MCF 10A (cell line): ENCODE results near the gene KDM4C. TPM values are rescaled to one million over a fixed set of nuclear protein-coding genes. Genes with fewer than 3 reads are reported as not detected.

Experiments
- BruUV-seq: library from RNA; stranded (reverse); fragments of 400-500 nt; replicated peaks from 2 replicates; lab custom pipeline; 2021; lab: Mats Ljungman, UMichigan
- CTCF ChIA-PET: fragments of 300-600 bp; sonication (Branson Sonifier 250); formaldehyde crosslinking; extraction: SDS; loops from one replicate; lab custom pipeline; 2021; ENCODE audit warnings: antibody characterized with exemption, inconsistent platforms; lab: Yijun Ruan, JAX
- POLR2A ChIA-PET: fragments of 300-600, 350-650 bp; sonication (Branson Sonifier 250); formaldehyde crosslinking; extraction: SDS; loops from one replicate; lab custom pipeline; 2020; ENCODE audit warnings: antibody characterized with exemption, inconsistent platforms; lab: Yijun Ruan, JAX
- DNase-seq: peaks from one replicate; pipeline ENCODE4 v3.0.0-alpha.2; 2018; ENCODE audit not compliant: unreplicated experiment
- H3K27ac Mint-ChIP-seq: one replicate; pipeline ENCODE4 v1.8.0; 2022; ENCODE audit warnings: mild to moderate bottlenecking, low read depth, mixed read lengths; ENCODE audit not compliant: unreplicated experiment
- H3K27me3 Mint-ChIP-seq: one replicate; pipeline ENCODE4 v1.8.0; 2022; ENCODE audit warnings: mixed read lengths; ENCODE audit not compliant: insufficient read depth, unreplicated experiment
- H3K36me3 Mint-ChIP-seq: one replicate; pipeline ENCODE4 v1.8.0; 2022; ENCODE audit warnings: mild to moderate bottlenecking, moderate library complexity, mixed read lengths; ENCODE audit not compliant: insufficient read depth, unreplicated experiment
- H3K4me1 Mint-ChIP-seq: one replicate; pipeline ENCODE4 v1.8.0; 2022; ENCODE audit warnings: mixed read lengths; ENCODE audit not compliant: insufficient read depth, unreplicated experiment
- H3K4me3 Mint-ChIP-seq: one replicate; pipeline ENCODE4 v1.8.0; 2022; ENCODE audit warnings: mild to moderate bottlenecking, moderate library complexity, mixed read lengths; ENCODE audit not compliant: unreplicated experiment
- H3K9me3 Mint-ChIP-seq: one replicate; pipeline ENCODE4 v1.8.0; 2022; ENCODE audit warnings: mixed read lengths; ENCODE audit not compliant: unreplicated experiment
- CTCF ChIP-seq: fragments of 200-600 bp; IDR thresholded peaks from one replicate; pipeline ENCODE4 v1.8.0; 2022; ENCODE audit warnings: antibody characterized with exemption, mild to moderate bottlenecking; ENCODE audit not compliant: unreplicated experiment
- intact Hi-C: fragments of 100-400 bp; cut with micrococcal nuclease; formaldehyde crosslinking; loops from 2 replicates; pipeline ENCODE4 v1.14.1; 2022
- total RNA-seq: library from RNA; stranded (reverse); gene quantifications from 2 replicates; pipeline ENCODE4 v1.2.3, GENCODE V29; 2022

Gene KDM4C
- total RNA-seq, 1 experiment from 2014 or later: 29.5 TPM

- no peaks in the 10 kb centered on the region for H3K27me3 Mint-ChIP-seq
- H3K9me3 Mint-ChIP-seq: no peaks in the 10 kb centered on the region
- H3K27ac Mint-ChIP-seq: no peak overlapping the region
- TF ChIP-seq CTCF: no peak
- H3K4me1 Mint-ChIP-seq: peaks cover 5% of the 10 kb centered on the region
- no peak overlapping the region for H3K4me3 Mint-ChIP-seq
- intact Hi-C loops: no loop called here
- ChIA-PET POLR2A (interaction anchor here (1.3 kb wide), 1 partner anchor 12 kb away, joined by 3 read pairs; no protein-coding TSS in a partner anchor), CTCF (interaction anchor here (0.5 to 0.6 kb wide), 2 partner anchors 110 to 261 kb away, joined by 3 read pairs; no protein-coding TSS in a partner anchor)
- no TSS peak for BruUV-seq
- peaks cover 7% of the 10 kb centered on the region for H3K36me3 Mint-ChIP-seq
- DNase-seq: no peak
Measured at GRCh38 chr9:6978591-6978990, 220.8 kb downstream of the KDM4C start.

GRCh38 chr9:6984941-6985578 lies 227.3 kb downstream of the KDM4C start:
- CTCF ChIA-PET: interaction anchor here (0.7 to 1.7 kb wide), 2 partner anchors 68 to 80 kb away, joined by 3 to 4 read pairs; no protein-coding TSS in a partner anchor
- POLR2A ChIA-PET: interaction anchor here (1.0 kb wide), 1 partner anchor 15 kb away, joined by 4 read pairs; no protein-coding TSS in a partner anchor

GRCh38 chr9:6986141-6986815 lies 228.5 kb downstream of the KDM4C start:
- Mint-ChIP-seq H3K27me3 (no peaks in the 10 kb centered on the region), H3K4me1 (no peaks in the 10 kb centered on the region), H3K4me3 (no peak overlapping the region), H3K27ac (no peak overlapping the region), H3K36me3 (peaks cover 38% of the 10 kb centered on the region), H3K9me3 (no peaks in the 10 kb centered on the region)
- ChIA-PET CTCF (interaction anchor here (0.7 to 2.3 kb wide), 2 partner anchors 36 to 66 kb away, joined by 3 to 8 read pairs; no protein-coding TSS in a partner anchor), POLR2A (interaction anchor here (0.7 to 1.5 kb wide), 3 partner anchors 14 to 36 kb away, joined by 3 to 4 read pairs (median 3); no protein-coding TSS in a partner anchor)
- BruUV-seq: no TSS peak
- TF ChIP-seq CTCF: no peak
- no peak for DNase-seq
- intact Hi-C loops: no loop called here

More at GRCh38 chr9:6984941-6985578, 227.3 kb downstream of the KDM4C start:
- BruUV-seq: no TSS peak
- H3K4me1 Mint-ChIP-seq: no peaks in the 10 kb centered on the region
- no peaks in the 10 kb centered on the region for H3K27me3 Mint-ChIP-seq
- peaks cover 34% of the 10 kb centered on the region for H3K36me3 Mint-ChIP-seq
- intact Hi-C loops: no loop called here
- no peak for DNase-seq
- no peaks in the 10 kb centered on the region for H3K9me3 Mint-ChIP-seq
- no peak overlapping the region for H3K27ac Mint-ChIP-seq
- no peak overlapping the region for H3K4me3 Mint-ChIP-seq
- TF ChIP-seq CTCF: no peak

- H3K4me3 Mint-ChIP-seq: no peak overlapping the region
- ChIA-PET POLR2A (interaction anchor here (0.8 to 1.5 kb wide), 2 partner anchors 15 to 886 kb away, joined by 3 to 4 read pairs; no protein-coding TSS in a partner anchor), CTCF (interaction anchor here (0.7 to 2.3 kb wide), 2 partner anchors 17 to 65 kb away, joined by 3 to 8 read pairs; no protein-coding TSS in a partner anchor)
- H3K9me3 Mint-ChIP-seq: no peaks in the 10 kb centered on the region
- no peak for DNase-seq
- H3K27me3 Mint-ChIP-seq: no peaks in the 10 kb centered on the region
- TF ChIP-seq CTCF: no peak
- no TSS peak for BruUV-seq
- H3K4me1 Mint-ChIP-seq: no peaks in the 10 kb centered on the region
- no peak overlapping the region for H3K27ac Mint-ChIP-seq
- intact Hi-C loops: no loop called here
- H3K36me3 Mint-ChIP-seq: peaks cover 38% of the 10 kb centered on the region
Measured at GRCh38 chr9:6987381-6987780, 229.6 kb downstream of the KDM4C start.
